CD4-positive, alpha-beta T cell (primary cell): Measurements from ENCODE around the gene MCF2L2. TPM values are rescaled to one million over a fixed set of nuclear protein-coding genes. Genes with fewer than 3 reads are reported as not detected.

Experiments used
- ATAC-seq: fragments of 200-7000 bp; cut with Tn5 transposase; one replicate; pipeline ENCODE4 v1.10.0; 2022; ENCODE audit warnings: mild to moderate bottlenecking; ENCODE audit not compliant: poor library complexity
- CTCF ChIA-PET: fragments of 350-600 bp; sonication (Branson Sonifier 250); formaldehyde crosslinking; loops from one replicate; lab custom pipeline; 2021; ENCODE audit warnings: antibody characterized with exemption, inconsistent platforms; lab: Charles Lee
- POLR2A ChIA-PET: fragments of 350-600 bp; sonication (Branson Sonifier 250); formaldehyde crosslinking; loops from one replicate; lab custom pipeline; 2021; ENCODE audit warnings: antibody characterized with exemption, inconsistent platforms; lab: Charles Lee
- DNase-seq, 14 experiments: peaks; one replicate each; pipeline ENCODE4 v3.0.0-alpha.2; 2013 to 2020; ENCODE audit warnings: mixed read lengths in 2 of 14
- H3K27ac ChIP-seq, 2 donors: one replicate each; pipeline versions ENCODE4 v1.5.1 to v1.7.0; 2013; ENCODE audit warnings: low read length in 2 of 2, low read depth in 1 of 2, mild to moderate bottlenecking in 1 of 2
- H3K27me3 ChIP-seq, 2 experiments: 1 replicate in 1 of 2; 2 replicates in 1 of 2; pipeline versions ENCODE4 v1.6.1 to v1.7.0; 2013; ENCODE audit warnings: low read length in 2 of 2, control low read depth in 1 of 2, mild to moderate bottlenecking in 1 of 2, moderate library complexity in 1 of 2; ENCODE audit not compliant: insufficient read depth in 2 of 2, control insufficient read depth in 1 of 2
- H3K36me3 ChIP-seq: one replicate; pipeline ENCODE4 v1.6.1; 2013; ENCODE audit warnings: low read length, control low read depth; ENCODE audit not compliant: insufficient read depth
- H3K4me1 ChIP-seq: one replicate; pipeline ENCODE4 v1.6.1; 2013; ENCODE audit warnings: low read length, control low read depth; ENCODE audit not compliant: insufficient read depth
- H3K4me3 ChIP-seq: one replicate; pipeline ENCODE4 v1.5.1; 2013; ENCODE audit warnings: mild to moderate bottlenecking, low read length, moderate library complexity
- H3K9me3 ChIP-seq, 2 experiments: 1 replicate in 1 of 2; 2 replicates in 1 of 2; pipeline versions ENCODE4 v1.6.1 to v1.7.0; 2013; ENCODE audit warnings: low read length in 2 of 2, mild to moderate bottlenecking in 2 of 2, control low read depth in 1 of 2, moderate library complexity in 1 of 2; ENCODE audit not compliant: control insufficient read depth in 1 of 2, insufficient read depth in 1 of 2
- H3K27ac Mint-ChIP-seq: one replicate; pipeline ENCODE4 v1.8.0; 2020; ENCODE audit warnings: mixed read lengths
- H3K27me3 Mint-ChIP-seq: one replicate; pipeline ENCODE4 v1.8.0; 2021; ENCODE audit warnings: mixed read lengths
- H3K36me3 Mint-ChIP-seq: one replicate; pipeline ENCODE4 v1.8.0; 2021; ENCODE audit warnings: low read depth, mixed read lengths
- H3K4me1 Mint-ChIP-seq: one replicate; pipeline ENCODE4 v1.8.0; 2021; ENCODE audit warnings: low read depth, mixed read lengths
- H3K4me3 Mint-ChIP-seq: one replicate; pipeline ENCODE4 v1.8.0; 2020; ENCODE audit warnings: mild to moderate bottlenecking, mixed read lengths
- H3K9me3 Mint-ChIP-seq: one replicate; pipeline ENCODE4 v1.8.0; 2020; ENCODE audit warnings: mixed read lengths
- intact Hi-C, 2 experiments: fragments of 100-400 bp; cut with DNase I in 1 of 2; cut with micrococcal nuclease in 1 of 2; formaldehyde crosslinking; loops; one replicate each; pipeline versions ENCODE4 v1.15.1 to v1.9.0; 2023 to 2025; cut with DNase I, micrococcal nuclease
- total RNA-seq, 174 experiments: library from RNA in 2 of 174; stranded (reverse) in 2 of 174; gene quantifications; one replicate each; pipeline ENCODE4 v1.2.3 and lab custom pipeline; 2021 to 2026
- TF ChIP-seq, protein P1 (sequence below): fragments of 200-600 bp; IDR thresholded peaks from one replicate; pipeline ENCODE4 v1.8.0; 2022; ENCODE audit warnings: antibody characterized with exemption, mild to moderate bottlenecking

Gene MCF2L2
- total RNA-seq, 2 experiments from 2014 or later = 3.8 to 4.1 TPM

DNA sequence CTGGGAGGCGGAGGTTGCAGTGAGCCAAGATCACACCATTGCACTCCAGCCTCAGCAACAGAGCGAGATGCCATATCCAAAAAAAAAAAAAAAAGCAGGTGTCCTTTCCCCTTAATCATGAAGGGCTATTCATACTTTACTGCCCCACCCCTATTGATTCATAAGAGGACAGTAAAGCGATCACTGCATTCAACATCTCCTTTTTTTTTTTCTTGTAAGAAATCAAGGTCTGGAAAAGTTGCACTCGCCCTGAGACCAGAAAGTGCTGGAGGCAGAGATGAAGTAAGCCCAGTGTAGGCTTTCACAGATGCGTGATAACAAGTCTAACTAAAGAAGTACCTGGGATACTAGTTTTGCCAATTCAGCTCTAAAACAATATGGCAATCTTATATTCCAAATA lies 151.2 kb downstream of the MCF2L2 start:
- Mint-ChIP-seq H3K27me3 (no peaks in the 10 kb centered on the region), H3K27ac (no peak overlapping the region), H3K36me3 (no peaks in the 10 kb centered on the region), H3K4me1 (peaks cover 4% of the 10 kb centered on the region), H3K9me3 (no peaks in the 10 kb centered on the region), H3K4me3 (no peak overlapping the region)
- H3K4me3 ChIP-seq = no peak overlapping the region
- intact Hi-C loops = no loop called here
- ATAC-seq (no peak), DNase-seq (no peak)
- no peak overlapping the region for H3K27ac ChIP-seq
- no peaks in the 10 kb centered on the region for H3K4me1 ChIP-seq
- no peaks in the 10 kb centered on the region for H3K9me3 ChIP-seq
- TF ChIP-seq, protein P1, sequence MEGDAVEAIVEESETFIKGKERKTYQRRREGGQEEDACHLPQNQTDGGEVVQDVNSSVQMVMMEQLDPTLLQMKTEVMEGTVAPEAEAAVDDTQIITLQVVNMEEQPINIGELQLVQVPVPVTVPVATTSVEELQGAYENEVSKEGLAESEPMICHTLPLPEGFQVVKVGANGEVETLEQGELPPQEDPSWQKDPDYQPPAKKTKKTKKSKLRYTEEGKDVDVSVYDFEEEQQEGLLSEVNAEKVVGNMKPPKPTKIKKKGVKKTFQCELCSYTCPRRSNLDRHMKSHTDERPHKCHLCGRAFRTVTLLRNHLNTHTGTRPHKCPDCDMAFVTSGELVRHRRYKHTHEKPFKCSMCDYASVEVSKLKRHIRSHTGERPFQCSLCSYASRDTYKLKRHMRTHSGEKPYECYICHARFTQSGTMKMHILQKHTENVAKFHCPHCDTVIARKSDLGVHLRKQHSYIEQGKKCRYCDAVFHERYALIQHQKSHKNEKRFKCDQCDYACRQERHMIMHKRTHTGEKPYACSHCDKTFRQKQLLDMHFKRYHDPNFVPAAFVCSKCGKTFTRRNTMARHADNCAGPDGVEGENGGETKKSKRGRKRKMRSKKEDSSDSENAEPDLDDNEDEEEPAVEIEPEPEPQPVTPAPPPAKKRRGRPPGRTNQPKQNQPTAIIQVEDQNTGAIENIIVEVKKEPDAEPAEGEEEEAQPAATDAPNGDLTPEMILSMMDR = no peak
- H3K36me3 ChIP-seq = no peaks in the 10 kb centered on the region
- ChIA-PET POLR2A (no interaction called here), CTCF (no interaction called here)
- H3K27me3 ChIP-seq = no peaks in the 10 kb centered on the region

- no peak overlapping the region for H3K27ac ChIP-seq
- TF ChIP-seq, protein P1 = no peak
- Mint-ChIP-seq H3K27ac (no peak overlapping the region), H3K9me3 (no peaks in the 10 kb centered on the region), H3K4me3 (no peak overlapping the region), H3K4me1 (peaks cover 4% of the 10 kb centered on the region), H3K27me3 (no peaks in the 10 kb centered on the region), H3K36me3 (no peaks in the 10 kb centered on the region)
- H3K4me1 ChIP-seq = no peaks in the 10 kb centered on the region
- no peaks in the 10 kb centered on the region for H3K36me3 ChIP-seq
- no peaks in the 10 kb centered on the region for H3K27me3 ChIP-seq
- H3K4me3 ChIP-seq = no peak overlapping the region
- intact Hi-C loops = no loop called here
- no peak for DNase-seq
- CTCF ChIA-PET = no interaction called here
- H3K9me3 ChIP-seq = no peaks in the 10 kb centered on the region
- no peak for ATAC-seq
- POLR2A ChIA-PET = no interaction called here
Observed at GRCh38 chr3:183275937-183276336, 152.5 kb downstream of the MCF2L2 start.

DNA sequence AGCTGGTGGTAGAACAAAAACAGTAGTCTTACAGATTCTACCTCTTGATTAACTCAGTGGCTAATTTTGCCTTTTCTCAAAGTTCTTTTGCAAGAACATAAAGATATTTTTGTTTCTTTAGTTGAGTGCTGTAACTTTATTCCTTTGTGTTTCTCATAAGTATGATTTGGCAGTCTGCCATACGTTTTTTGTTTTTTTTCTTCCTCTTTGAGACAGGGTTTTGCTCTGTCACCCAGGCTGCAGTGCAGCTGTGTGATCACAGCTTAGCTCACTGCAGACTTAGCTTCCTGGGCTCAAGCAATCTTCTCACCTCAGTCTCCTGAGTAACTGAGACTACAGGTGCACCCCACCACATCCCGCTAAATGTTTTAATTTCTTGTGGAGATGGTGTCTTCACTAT lies 153.0 kb downstream of the MCF2L2 start:
- Histone ChIP-seq H3K27me3 (no peaks in the 10 kb centered on the region), H3K9me3 (no peaks in the 10 kb centered on the region), H3K4me3 (no peak overlapping the region), H3K4me1 (no peaks in the 10 kb centered on the region), H3K27ac (no peak overlapping the region), H3K36me3 (no peaks in the 10 kb centered on the region)
- no peaks in the 10 kb centered on the region for H3K36me3 Mint-ChIP-seq
- peak in 2 of 14 experiments; percentile 54 to 58 for DNase-seq
- H3K27me3 Mint-ChIP-seq = no peaks in the 10 kb centered on the region
- intact Hi-C loops = no loop called here
- TF ChIP-seq, protein P1 = no peak
- H3K27ac Mint-ChIP-seq = no peak overlapping the region
- no peak overlapping the region for H3K4me3 Mint-ChIP-seq
- H3K4me1 Mint-ChIP-seq = peaks cover 4% of the 10 kb centered on the region
- POLR2A ChIA-PET = no interaction called here
- ATAC-seq = peak; percentile 55
- CTCF ChIA-PET = no interaction called here
- no peaks in the 10 kb centered on the region for H3K9me3 Mint-ChIP-seq
